OCI-LY7 (cell line): ENCODE data around the gene COL25A1.

Experiments
- EZH2phosphoT487 ChIP-seq: fragments of 200-600 bp; sonication (generic); IDR thresholded peaks from 2 replicates; pipeline ENCODE4 v1.6.1; 2018; ENCODE audit warnings: low read depth, borderline replicate concordance, mild to moderate bottlenecking, mixed run types, antibody characterized with exemption, low read length, moderate library complexity, mixed read lengths
- TF ChIP-seq, protein P1 (sequence below): fragments of 200-600 bp; sonication (generic); conservative IDR thresholded peaks from 2 replicates; pipeline ENCODE4 v1.5.1; 2014; ENCODE audit warnings: mild to moderate bottlenecking, antibody characterized with exemption, low read length, moderate library complexity, mixed read lengths

DNA sequence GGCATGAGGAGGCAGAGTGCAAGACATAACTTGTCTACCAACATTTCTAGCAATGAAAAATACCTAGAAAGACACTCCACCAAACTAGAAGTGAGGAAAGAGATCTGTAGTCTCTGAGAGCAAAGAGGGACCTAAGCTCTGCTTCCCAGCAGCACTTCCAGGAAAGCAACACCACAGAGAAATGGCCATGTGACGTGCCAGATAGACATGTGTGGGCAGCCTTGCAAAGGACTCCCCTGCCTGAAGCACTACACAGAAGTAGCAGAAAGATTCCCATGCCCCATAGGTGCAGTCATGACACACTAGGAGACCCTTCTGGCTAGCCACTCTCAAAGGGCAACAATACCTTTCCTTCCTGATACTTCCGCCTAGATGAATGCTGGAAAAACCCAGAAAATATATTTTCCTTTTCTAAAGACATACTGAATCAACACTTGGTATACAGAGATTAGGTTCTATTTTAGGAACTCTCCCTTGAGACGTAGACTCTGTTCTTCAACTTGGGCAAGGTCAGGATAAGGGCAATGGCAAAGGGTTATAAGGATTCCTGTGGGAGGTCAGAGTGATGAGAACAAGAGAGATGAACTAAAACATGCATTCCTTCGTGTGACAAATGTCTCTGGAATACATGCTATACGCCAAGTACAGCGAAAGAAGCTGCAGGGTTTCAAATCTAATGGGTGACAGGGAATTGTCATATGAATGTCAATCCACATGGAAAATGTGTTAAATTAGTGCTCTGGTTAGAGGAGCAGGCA is 352.1 kb downstream of the COL25A1 start:
- TF ChIP-seq, protein P1, sequence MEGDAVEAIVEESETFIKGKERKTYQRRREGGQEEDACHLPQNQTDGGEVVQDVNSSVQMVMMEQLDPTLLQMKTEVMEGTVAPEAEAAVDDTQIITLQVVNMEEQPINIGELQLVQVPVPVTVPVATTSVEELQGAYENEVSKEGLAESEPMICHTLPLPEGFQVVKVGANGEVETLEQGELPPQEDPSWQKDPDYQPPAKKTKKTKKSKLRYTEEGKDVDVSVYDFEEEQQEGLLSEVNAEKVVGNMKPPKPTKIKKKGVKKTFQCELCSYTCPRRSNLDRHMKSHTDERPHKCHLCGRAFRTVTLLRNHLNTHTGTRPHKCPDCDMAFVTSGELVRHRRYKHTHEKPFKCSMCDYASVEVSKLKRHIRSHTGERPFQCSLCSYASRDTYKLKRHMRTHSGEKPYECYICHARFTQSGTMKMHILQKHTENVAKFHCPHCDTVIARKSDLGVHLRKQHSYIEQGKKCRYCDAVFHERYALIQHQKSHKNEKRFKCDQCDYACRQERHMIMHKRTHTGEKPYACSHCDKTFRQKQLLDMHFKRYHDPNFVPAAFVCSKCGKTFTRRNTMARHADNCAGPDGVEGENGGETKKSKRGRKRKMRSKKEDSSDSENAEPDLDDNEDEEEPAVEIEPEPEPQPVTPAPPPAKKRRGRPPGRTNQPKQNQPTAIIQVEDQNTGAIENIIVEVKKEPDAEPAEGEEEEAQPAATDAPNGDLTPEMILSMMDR = no peak
- no peak for TF ChIP-seq EZH2phosphoT487
